ENCODE data around the gene APEH.

- no peak for TF ChIP-seq POLR2A (IDR thresholded peaks at IDR 0.05)
- TF ChIP-seq, protein P1, sequence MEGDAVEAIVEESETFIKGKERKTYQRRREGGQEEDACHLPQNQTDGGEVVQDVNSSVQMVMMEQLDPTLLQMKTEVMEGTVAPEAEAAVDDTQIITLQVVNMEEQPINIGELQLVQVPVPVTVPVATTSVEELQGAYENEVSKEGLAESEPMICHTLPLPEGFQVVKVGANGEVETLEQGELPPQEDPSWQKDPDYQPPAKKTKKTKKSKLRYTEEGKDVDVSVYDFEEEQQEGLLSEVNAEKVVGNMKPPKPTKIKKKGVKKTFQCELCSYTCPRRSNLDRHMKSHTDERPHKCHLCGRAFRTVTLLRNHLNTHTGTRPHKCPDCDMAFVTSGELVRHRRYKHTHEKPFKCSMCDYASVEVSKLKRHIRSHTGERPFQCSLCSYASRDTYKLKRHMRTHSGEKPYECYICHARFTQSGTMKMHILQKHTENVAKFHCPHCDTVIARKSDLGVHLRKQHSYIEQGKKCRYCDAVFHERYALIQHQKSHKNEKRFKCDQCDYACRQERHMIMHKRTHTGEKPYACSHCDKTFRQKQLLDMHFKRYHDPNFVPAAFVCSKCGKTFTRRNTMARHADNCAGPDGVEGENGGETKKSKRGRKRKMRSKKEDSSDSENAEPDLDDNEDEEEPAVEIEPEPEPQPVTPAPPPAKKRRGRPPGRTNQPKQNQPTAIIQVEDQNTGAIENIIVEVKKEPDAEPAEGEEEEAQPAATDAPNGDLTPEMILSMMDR (IDR thresholded peaks at IDR 0.05): no peak
Measured at GRCh38 chr3:49723296-49723627, 49.1 kb downstream of the APEH start.

Measured in transverse colon (tissue), 3 donors.